ENCODE data around the gene TOLLIP. TPM values are rescaled to one million over a fixed set of nuclear protein-coding genes. Genes with fewer than 3 reads are reported as not detected.
A peak's percentile ranks its signal among the peaks of the same experiment; 100 is the strongest.
"Not testable (repeated sequence)": the region's sequence is repeated elsewhere in the genome, so short reads cannot be mapped to it uniquely, and the experiment has no call there.

The TOLLIP gene
- total and polyA plus RNA-seq, 10 donors = 16.1 to 67.4 (median 46.2) TPM

DNA sequence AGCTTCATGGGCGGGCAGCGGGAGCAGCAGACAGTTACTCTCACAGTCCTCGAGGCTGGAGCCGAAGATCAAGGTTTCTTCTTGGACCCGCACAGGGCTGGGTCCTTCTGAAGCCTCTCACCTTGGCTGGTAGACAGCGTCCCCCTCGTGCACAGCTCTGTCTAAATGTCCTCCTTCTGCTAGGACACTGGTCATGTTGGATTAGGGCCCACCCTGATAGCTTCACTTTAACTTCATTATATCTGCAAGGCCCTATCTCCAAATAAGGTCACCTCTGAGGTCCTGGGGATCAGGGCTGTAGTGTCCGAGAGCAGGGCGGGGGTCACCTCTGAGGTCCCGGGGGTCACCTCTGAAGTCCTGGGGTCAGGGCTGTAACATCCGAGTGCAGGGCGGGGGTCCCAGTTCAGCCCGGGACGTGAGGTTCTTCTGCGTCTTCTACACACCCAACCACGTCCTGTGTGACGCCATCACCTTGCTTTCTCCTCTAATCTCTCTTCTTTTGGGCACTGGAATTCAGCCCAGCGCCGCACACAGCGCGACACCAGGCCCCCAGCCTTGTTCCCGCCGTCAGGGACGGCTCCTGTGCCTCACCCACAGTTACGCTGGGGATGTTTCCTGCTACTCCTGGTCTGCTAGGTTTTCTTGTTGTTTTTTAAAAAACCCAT lies 34.1 kb upstream of the TOLLIP start:
- H3K4me3 ChIP-seq = no peak overlapping the region
- 66 to 81% (median 71%) methylated on average over 25 of the region's 25 CpGs for WGBS, 5 donors
- TF ChIP-seq, protein P1, sequence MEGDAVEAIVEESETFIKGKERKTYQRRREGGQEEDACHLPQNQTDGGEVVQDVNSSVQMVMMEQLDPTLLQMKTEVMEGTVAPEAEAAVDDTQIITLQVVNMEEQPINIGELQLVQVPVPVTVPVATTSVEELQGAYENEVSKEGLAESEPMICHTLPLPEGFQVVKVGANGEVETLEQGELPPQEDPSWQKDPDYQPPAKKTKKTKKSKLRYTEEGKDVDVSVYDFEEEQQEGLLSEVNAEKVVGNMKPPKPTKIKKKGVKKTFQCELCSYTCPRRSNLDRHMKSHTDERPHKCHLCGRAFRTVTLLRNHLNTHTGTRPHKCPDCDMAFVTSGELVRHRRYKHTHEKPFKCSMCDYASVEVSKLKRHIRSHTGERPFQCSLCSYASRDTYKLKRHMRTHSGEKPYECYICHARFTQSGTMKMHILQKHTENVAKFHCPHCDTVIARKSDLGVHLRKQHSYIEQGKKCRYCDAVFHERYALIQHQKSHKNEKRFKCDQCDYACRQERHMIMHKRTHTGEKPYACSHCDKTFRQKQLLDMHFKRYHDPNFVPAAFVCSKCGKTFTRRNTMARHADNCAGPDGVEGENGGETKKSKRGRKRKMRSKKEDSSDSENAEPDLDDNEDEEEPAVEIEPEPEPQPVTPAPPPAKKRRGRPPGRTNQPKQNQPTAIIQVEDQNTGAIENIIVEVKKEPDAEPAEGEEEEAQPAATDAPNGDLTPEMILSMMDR (IDR thresholded peaks at IDR 0.05 in 8 of 11, conservative IDR thresholded peaks at IDR 0.05 in 3 of 11) = no peak
- TF ChIP-seq POLR2A (IDR thresholded peaks at IDR 0.05) = no peak
- TF ChIP-seq POLR2AphosphoS5 (IDR thresholded peaks at IDR 0.05) = no peak

DNA sequence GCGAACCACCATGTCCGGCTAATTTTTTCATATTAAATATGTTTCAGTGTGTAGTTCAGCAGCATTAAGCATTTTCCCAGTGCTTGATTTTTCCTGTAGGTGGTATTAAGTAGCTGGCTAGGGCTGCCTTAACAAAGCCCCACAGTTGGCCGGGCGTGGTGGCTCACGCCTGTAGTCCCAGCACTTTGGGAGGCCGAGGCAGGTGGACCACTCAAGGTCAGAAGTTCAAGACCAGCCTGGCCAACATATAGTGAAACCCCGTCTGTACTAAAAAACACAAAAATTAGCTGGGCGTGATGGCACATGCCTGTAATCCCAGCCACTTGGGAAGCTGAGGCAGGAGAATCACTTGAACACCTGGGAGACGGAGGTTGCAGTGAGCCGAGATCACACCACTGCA lies 33.5 kb upstream of the TOLLIP start:
- TF ChIP-seq, protein P1 (IDR thresholded peaks at IDR 0.05 in 8 of 11, conservative IDR thresholded peaks at IDR 0.05 in 3 of 11) = no peak
- TF ChIP-seq POLR2AphosphoS5 (IDR thresholded peaks at IDR 0.05) = no peak
- TF ChIP-seq POLR2A (IDR thresholded peaks at IDR 0.05) = no peak
- H3K4me1 ChIP-seq = peaks cover 0 to 4% (median 0%) of the 10 kb centered on the region in 6 donors
- no peaks in the 10 kb centered on the region for H3K36me3 ChIP-seq
- intact Hi-C loops (cut with DNase I; ENCODE audit: low total_unique reads) = no loop called here
- no peaks in the 10 kb centered on the region for H3K27me3 ChIP-seq (replicated peaks in 1 of 7)
- H3K9me3 ChIP-seq = peaks cover 0 to 14% (median 8%) of the 10 kb centered on the region in 8 donors
- DNase-seq = no peak
- no peak overlapping the region for H3K4me3 ChIP-seq
- 85 to 92% (median 89%) methylated on average over 10 of the region's 10 CpGs for WGBS, 5 donors
- no peak overlapping the region for H3K27ac ChIP-seq

More for the DNA sequence above, 34.1 kb upstream of the TOLLIP start:
- H3K27ac ChIP-seq = no peak overlapping the region
- intact Hi-C loops (cut with DNase I; ENCODE audit: low total_unique reads) = no loop called here
- DNase-seq = no peak
- no peaks in the 10 kb centered on the region for H3K27me3 ChIP-seq (replicated peaks in 1 of 7)
- H3K4me1 ChIP-seq = no peaks in the 10 kb centered on the region
- H3K9me3 ChIP-seq = peaks cover 0 to 8% (median 2%) of the 10 kb centered on the region in 8 donors
- no peaks in the 10 kb centered on the region for H3K36me3 ChIP-seq

DNA sequence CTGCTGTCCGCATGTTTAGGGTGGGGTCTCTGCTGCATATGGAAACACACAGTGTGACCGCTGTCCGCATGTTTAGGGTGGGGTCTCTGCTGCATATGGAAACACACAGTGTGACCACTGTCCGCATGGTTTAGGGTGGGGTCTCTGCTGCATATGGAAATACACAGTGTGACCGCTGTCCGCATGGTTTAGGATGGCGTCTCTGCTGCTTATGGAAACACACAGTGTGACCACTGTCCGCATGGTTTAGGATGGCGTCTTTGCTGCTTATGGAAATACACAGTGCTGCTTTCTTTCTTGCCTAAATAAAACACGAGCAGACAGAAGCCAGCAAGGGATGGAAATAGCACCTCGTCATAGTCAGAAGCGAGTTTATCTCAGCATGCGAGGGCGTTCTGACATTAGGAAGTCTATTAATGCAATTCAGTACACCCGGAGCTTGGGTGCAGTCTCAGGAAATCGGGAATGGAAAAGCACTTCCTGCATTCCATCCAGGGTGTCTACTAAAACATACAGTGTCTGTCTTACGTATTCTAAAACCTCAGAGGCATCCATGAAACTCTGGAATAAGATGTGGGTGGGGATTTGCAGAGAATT lies 32.6 kb upstream of the TOLLIP start:
- Histone ChIP-seq H3K4me1 (peaks cover 0 to 12% (median 2%) of the 10 kb centered on the region in 6 donors), H3K4me3 (no peak overlapping the region), H3K36me3 (no peaks in the 10 kb centered on the region), H3K27me3 (replicated peaks in 1 of 7) (peaks cover 0 to 2% (median 0%) of the 10 kb centered on the region in 7 donors), H3K9me3 (peaks cover 0 to 23% (median 17%) of the 10 kb centered on the region in 8 donors), H3K27ac (peak overlapping the region in 3 of 8 donors; percentile 5 to 55 (median 48))
- DNase-seq = no peak
- intact Hi-C loops (cut with DNase I; ENCODE audit: low total_unique reads) = no loop called here
- WGBS, 5 donors = 44 to 55% (median 46%) methylated on average over 17 of the region's 17 CpGs
- peak in 1 of 3 donors; percentile 9 for TF ChIP-seq POLR2AphosphoS5 (IDR thresholded peaks at IDR 0.05)
- TF ChIP-seq, protein P1 (IDR thresholded peaks at IDR 0.05 in 8 of 11, conservative IDR thresholded peaks at IDR 0.05 in 3 of 11) = no peak

DNA sequence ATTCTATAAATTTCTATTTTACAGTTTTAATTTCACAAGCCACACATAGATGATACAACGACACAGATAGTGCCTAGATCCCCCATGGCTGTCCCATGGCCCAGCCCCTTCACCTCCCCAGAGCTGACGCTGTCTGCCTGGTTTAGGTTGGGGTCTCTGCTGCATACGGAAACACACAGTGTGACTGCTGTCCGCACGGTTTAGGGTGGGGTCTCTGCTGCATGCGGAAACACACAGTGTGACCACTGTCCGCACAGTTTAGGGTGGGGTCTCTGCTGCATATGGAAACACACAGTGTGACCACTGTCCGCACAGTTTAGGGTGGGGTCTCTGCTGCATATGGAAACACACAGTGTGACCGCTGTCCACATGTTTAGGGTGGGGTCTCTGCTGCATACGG lies 31.8 kb upstream of the TOLLIP start:
- WGBS, 5 donors = 80 to 89% (median 87%) methylated on average over 10 of the region's 10 CpGs
- H3K36me3 ChIP-seq; intact Hi-C loops (cut with DNase I; ENCODE audit: low total_unique reads); H3K27me3 ChIP-seq (replicated peaks in 1 of 7); H3K27ac ChIP-seq; H3K4me3 ChIP-seq; DNase-seq: not testable (repeated sequence)
- peaks cover 0 to 18% (median 4%) of the 10 kb centered on the region in 6 donors for H3K4me1 ChIP-seq
- peaks cover 0 to 26% (median 19%) of the 10 kb centered on the region in 8 donors for H3K9me3 ChIP-seq
